ENCODE data around the gene S100A8.

The S100A8 gene

DNA sequence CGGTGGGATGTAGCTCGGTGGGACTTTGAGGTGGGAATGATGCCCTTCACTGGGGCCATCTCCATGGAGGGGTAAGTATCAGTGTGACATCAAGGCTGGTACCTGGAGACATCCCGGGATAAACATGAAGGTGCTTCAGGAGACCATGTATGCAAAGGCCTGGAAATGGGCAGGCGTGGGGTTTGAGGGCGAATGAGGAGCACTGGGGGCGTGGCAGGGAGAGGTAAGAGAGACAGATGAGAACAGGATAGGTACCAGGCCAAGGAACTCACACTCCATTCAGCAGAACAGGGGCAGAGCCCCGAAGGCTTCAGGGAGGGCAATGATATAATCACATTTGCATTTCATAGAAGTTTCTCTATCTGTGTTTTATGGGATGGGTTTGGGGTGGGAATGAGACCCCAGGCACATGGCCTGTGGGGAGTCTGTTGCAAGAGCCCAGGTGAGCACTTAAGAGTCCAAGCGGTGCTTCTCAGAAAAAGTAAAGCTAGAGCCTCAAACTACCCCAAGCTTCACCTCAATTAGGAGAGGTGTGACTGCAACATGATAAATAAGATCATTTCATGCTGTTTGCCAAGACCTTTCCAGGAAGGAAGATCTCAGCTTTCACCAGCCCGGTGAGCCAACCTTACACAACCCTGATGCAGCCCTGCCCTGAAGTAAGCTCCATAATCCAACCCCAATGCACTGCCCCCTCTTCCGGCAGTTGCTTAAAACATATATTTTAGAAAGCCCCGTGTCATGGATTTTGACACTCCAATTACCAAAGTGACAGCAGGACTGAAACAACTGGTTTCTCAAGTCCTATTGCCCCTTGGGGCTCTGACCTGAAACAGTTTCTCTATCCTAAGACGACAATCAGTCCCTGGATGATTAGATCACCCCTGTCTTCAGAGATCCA lies 25.9 kb downstream of the S100A8 start:
- Histone ChIP-seq H3K36me3 (ENCODE audit: control insufficient read depth in 5 of 5, insufficient read depth in 5 of 5, low read length in 5 of 5) (no peaks in the 10 kb centered on the region), H3K4me1 (ENCODE audit: control insufficient read depth in 5 of 5, insufficient read depth in 5 of 5, low read length in 5 of 5) (peaks cover 0 to 10% (median 0%) of the 10 kb centered on the region in 5 donors)

GRCh38 chr1:153364156-153364555 lies 26.7 kb downstream of the S100A8 start:
- Histone ChIP-seq H3K27ac (ENCODE audit: low read depth, low read length) (no peak overlapping the region), H3K9ac (ENCODE audit: low read length in 5 of 5) (no peak overlapping the region), H3K9me3 (ENCODE audit: control insufficient read depth in 5 of 5, low read length in 5 of 5) (no peaks in the 10 kb centered on the region), H3K27me3 (ENCODE audit: control insufficient read depth in 5 of 5, insufficient read depth in 4 of 5, low read length in 5 of 5) (peaks cover 0 to 7% (median 0%) of the 10 kb centered on the region in 5 donors), H3K4me1 (ENCODE audit: control insufficient read depth in 5 of 5, insufficient read depth in 5 of 5, low read length in 5 of 5) (peaks cover 0 to 17% (median 0%) of the 10 kb centered on the region in 5 donors), H3K4me3 (ENCODE audit: low read depth in 1 of 5, low read length in 5 of 5) (no peak overlapping the region), H3K36me3 (ENCODE audit: control insufficient read depth in 5 of 5, insufficient read depth in 5 of 5, low read length in 5 of 5) (no peaks in the 10 kb centered on the region)

More for the DNA sequence above, 25.9 kb downstream of the S100A8 start:
- Histone ChIP-seq H3K27me3 (ENCODE audit: control insufficient read depth in 5 of 5, insufficient read depth in 4 of 5, low read length in 5 of 5) (peaks cover 0 to 7% (median 0%) of the 10 kb centered on the region in 5 donors), H3K9me3 (ENCODE audit: control insufficient read depth in 5 of 5, low read length in 5 of 5) (no peaks in the 10 kb centered on the region), H3K4me3 (ENCODE audit: low read depth in 1 of 5, low read length in 5 of 5) (no peak overlapping the region), H3K9ac (ENCODE audit: low read length in 5 of 5) (no peak overlapping the region), H3K27ac (ENCODE audit: low read depth, low read length) (no peak overlapping the region)

- Histone ChIP-seq H3K9me3 (ENCODE audit: control insufficient read depth in 5 of 5, low read length in 5 of 5) (no peaks in the 10 kb centered on the region), H3K36me3 (ENCODE audit: control insufficient read depth in 5 of 5, insufficient read depth in 5 of 5, low read length in 5 of 5) (no peaks in the 10 kb centered on the region), H3K9ac (ENCODE audit: low read length in 5 of 5) (no peak overlapping the region), H3K27ac (ENCODE audit: low read depth, low read length) (no peak overlapping the region), H3K4me3 (ENCODE audit: low read depth in 1 of 5, low read length in 5 of 5) (no peak overlapping the region), H3K4me1 (ENCODE audit: control insufficient read depth in 5 of 5, insufficient read depth in 5 of 5, low read length in 5 of 5) (peaks cover 0 to 21% (median under 1%) of the 10 kb centered on the region in 5 donors), H3K27me3 (ENCODE audit: control insufficient read depth in 5 of 5, insufficient read depth in 4 of 5, low read length in 5 of 5) (peaks cover 0 to 7% (median 0%) of the 10 kb centered on the region in 5 donors)
Observed at GRCh38 chr1:153363641-153364040, 27.2 kb downstream of the S100A8 start.

- Histone ChIP-seq H3K36me3 (ENCODE audit: control insufficient read depth in 5 of 5, insufficient read depth in 5 of 5, low read length in 5 of 5) (no peaks in the 10 kb centered on the region), H3K9ac (ENCODE audit: low read length in 5 of 5) (no peak overlapping the region), H3K27me3 (ENCODE audit: control insufficient read depth in 5 of 5, insufficient read depth in 4 of 5, low read length in 5 of 5) (peaks cover 0 to 7% (median 0%) of the 10 kb centered on the region in 5 donors), H3K9me3 (ENCODE audit: control insufficient read depth in 5 of 5, low read length in 5 of 5) (no peaks in the 10 kb centered on the region), H3K4me1 (ENCODE audit: control insufficient read depth in 5 of 5, insufficient read depth in 5 of 5, low read length in 5 of 5) (peaks cover 0 to 31% (median 10%) of the 10 kb centered on the region in 5 donors), H3K4me3 (ENCODE audit: low read depth in 1 of 5, low read length in 5 of 5) (no peak overlapping the region), H3K27ac (ENCODE audit: low read depth, low read length) (no peak overlapping the region)
Observed at GRCh38 chr1:153362187-153362775, 28.6 kb downstream of the S100A8 start.

- no peak overlapping the region for H3K9ac ChIP-seq (ENCODE audit: low read length in 5 of 5)
- H3K4me3 ChIP-seq (ENCODE audit: low read depth in 1 of 5, low read length in 5 of 5): no peak overlapping the region
- no peaks in the 10 kb centered on the region for H3K9me3 ChIP-seq (ENCODE audit: control insufficient read depth in 5 of 5, low read length in 5 of 5)
- H3K36me3 ChIP-seq (ENCODE audit: control insufficient read depth in 5 of 5, insufficient read depth in 5 of 5, low read length in 5 of 5): no peaks in the 10 kb centered on the region
- H3K27ac ChIP-seq (ENCODE audit: low read depth, low read length): no peak overlapping the region
- H3K27me3 ChIP-seq (ENCODE audit: control insufficient read depth in 5 of 5, insufficient read depth in 4 of 5, low read length in 5 of 5): peaks cover 0 to 7% (median 0%) of the 10 kb centered on the region in 5 donors
- peaks cover 0 to 38% (median 12%) of the 10 kb centered on the region in 5 donors for H3K4me1 ChIP-seq (ENCODE audit: control insufficient read depth in 5 of 5, insufficient read depth in 5 of 5, low read length in 5 of 5)
Observed at GRCh38 chr1:153361480-153362109, 29.3 kb downstream of the S100A8 start.

DNA sequence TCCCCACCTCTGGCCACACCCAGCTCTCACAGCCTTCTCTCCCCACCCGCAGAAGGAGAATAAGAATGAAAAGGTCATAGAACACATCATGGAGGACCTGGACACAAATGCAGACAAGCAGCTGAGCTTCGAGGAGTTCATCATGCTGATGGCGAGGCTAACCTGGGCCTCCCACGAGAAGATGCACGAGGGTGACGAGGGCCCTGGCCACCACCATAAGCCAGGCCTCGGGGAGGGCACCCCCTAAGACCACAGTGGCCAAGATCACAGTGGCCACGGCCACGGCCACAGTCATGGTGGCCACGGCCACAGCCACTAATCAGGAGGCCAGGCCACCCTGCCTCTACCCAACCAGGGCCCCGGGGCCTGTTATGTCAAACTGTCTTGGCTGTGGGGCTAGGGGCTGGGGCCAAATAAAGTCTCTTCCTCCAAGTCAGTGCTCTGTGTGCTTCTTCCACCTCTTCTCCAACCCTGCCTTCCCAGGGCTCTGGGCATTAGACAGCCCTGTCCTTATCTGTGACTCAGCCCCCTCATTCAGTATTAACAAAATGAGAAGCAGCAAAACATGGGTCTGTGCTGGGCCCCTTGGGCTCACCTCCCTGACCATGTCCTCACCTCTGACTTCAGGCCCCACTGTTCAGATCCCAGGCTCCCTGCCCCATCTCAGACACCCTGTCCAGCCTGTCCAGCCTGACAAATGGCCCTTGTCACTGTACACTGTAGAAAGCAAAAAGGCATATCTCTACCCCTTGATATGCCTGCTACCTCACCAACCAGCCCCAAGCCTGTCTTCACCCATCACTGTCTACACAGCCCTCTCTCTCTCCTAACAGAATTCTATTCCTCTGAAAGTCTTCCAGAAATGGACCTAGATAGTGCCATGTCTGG lies 30.0 kb downstream of the S100A8 start:
- no peak overlapping the region for H3K9ac ChIP-seq (ENCODE audit: low read length in 5 of 5)
- H3K27ac ChIP-seq (ENCODE audit: low read depth, low read length): no peak overlapping the region
- peaks cover 0 to 7% (median 0%) of the 10 kb centered on the region in 5 donors for H3K27me3 ChIP-seq (ENCODE audit: control insufficient read depth in 5 of 5, insufficient read depth in 4 of 5, low read length in 5 of 5)
- peaks cover 0 to 43% (median 15%) of the 10 kb centered on the region in 5 donors for H3K4me1 ChIP-seq (ENCODE audit: control insufficient read depth in 5 of 5, insufficient read depth in 5 of 5, low read length in 5 of 5)
- H3K4me3 ChIP-seq (ENCODE audit: low read depth in 1 of 5, low read length in 5 of 5): no peak overlapping the region
- no peaks in the 10 kb centered on the region for H3K9me3 ChIP-seq (ENCODE audit: control insufficient read depth in 5 of 5, low read length in 5 of 5)
- no peaks in the 10 kb centered on the region for H3K36me3 ChIP-seq (ENCODE audit: control insufficient read depth in 5 of 5, insufficient read depth in 5 of 5, low read length in 5 of 5)

GRCh38 chr1:153360190-153360589 lies 30.7 kb downstream of the S100A8 start:
- Histone ChIP-seq H3K36me3 (ENCODE audit: control insufficient read depth in 5 of 5, insufficient read depth in 5 of 5, low read length in 5 of 5) (no peaks in the 10 kb centered on the region), H3K27ac (ENCODE audit: low read depth, low read length) (no peak overlapping the region), H3K4me1 (ENCODE audit: control insufficient read depth in 5 of 5, insufficient read depth in 5 of 5, low read length in 5 of 5) (peaks cover 0 to 43% (median 15%) of the 10 kb centered on the region in 5 donors), H3K4me3 (ENCODE audit: low read depth in 1 of 5, low read length in 5 of 5) (no peak overlapping the region), H3K27me3 (ENCODE audit: control insufficient read depth in 5 of 5, insufficient read depth in 4 of 5, low read length in 5 of 5) (peaks cover 0 to 4% (median 0%) of the 10 kb centered on the region in 5 donors), H3K9ac (ENCODE audit: low read length in 5 of 5) (no peak overlapping the region), H3K9me3 (ENCODE audit: control insufficient read depth in 5 of 5, low read length in 5 of 5) (no peaks in the 10 kb centered on the region)

GRCh38 chr1:153359241-153359640 lies 31.6 kb downstream of the S100A8 start:
- Histone ChIP-seq H3K27ac (ENCODE audit: low read depth, low read length) (no peak overlapping the region), H3K4me3 (ENCODE audit: low read depth in 1 of 5, low read length in 5 of 5) (no peak overlapping the region), H3K27me3 (ENCODE audit: control insufficient read depth in 5 of 5, insufficient read depth in 4 of 5, low read length in 5 of 5) (peaks cover 0 to 4% (median 0%) of the 10 kb centered on the region in 5 donors), H3K9ac (ENCODE audit: low read length in 5 of 5) (no peak overlapping the region), H3K9me3 (ENCODE audit: control insufficient read depth in 5 of 5, low read length in 5 of 5) (no peaks in the 10 kb centered on the region), H3K4me1 (ENCODE audit: control insufficient read depth in 5 of 5, insufficient read depth in 5 of 5, low read length in 5 of 5) (peaks cover 0 to 43% (median 15%) of the 10 kb centered on the region in 5 donors), H3K36me3 (ENCODE audit: control insufficient read depth in 5 of 5, insufficient read depth in 5 of 5, low read length in 5 of 5) (no peaks in the 10 kb centered on the region)

- H3K27me3 ChIP-seq (ENCODE audit: control insufficient read depth in 5 of 5, insufficient read depth in 4 of 5, low read length in 5 of 5): peaks cover 0 to 4% (median 0%) of the 10 kb centered on the region in 5 donors
- no peaks in the 10 kb centered on the region for H3K36me3 ChIP-seq (ENCODE audit: control insufficient read depth in 5 of 5, insufficient read depth in 5 of 5, low read length in 5 of 5)
- no peak overlapping the region for H3K9ac ChIP-seq (ENCODE audit: low read length in 5 of 5)
- H3K27ac ChIP-seq (ENCODE audit: low read depth, low read length): no peak overlapping the region
- no peak overlapping the region for H3K4me3 ChIP-seq (ENCODE audit: low read depth in 1 of 5, low read length in 5 of 5)
- peaks cover 0 to 43% (median 15%) of the 10 kb centered on the region in 5 donors for H3K4me1 ChIP-seq (ENCODE audit: control insufficient read depth in 5 of 5, insufficient read depth in 5 of 5, low read length in 5 of 5)
- H3K9me3 ChIP-seq (ENCODE audit: control insufficient read depth in 5 of 5, low read length in 5 of 5): no peaks in the 10 kb centered on the region
Observed at GRCh38 chr1:153358691-153358975, 32.2 kb downstream of the S100A8 start.

Data from subcutaneous abdominal adipose tissue (tissue), 5 donors.